ENCODE data around the gene DLK1. TPM values are rescaled to one million over a fixed set of nuclear protein-coding genes. Genes with fewer than 3 reads are reported as not detected.

Gene DLK1
- 1 to 10 TPM in 1 of 3 donors, under 1 TPM in 1, not detected in 1; 0.92 to 2.9 TPM for polyA plus RNA-seq

DNA sequence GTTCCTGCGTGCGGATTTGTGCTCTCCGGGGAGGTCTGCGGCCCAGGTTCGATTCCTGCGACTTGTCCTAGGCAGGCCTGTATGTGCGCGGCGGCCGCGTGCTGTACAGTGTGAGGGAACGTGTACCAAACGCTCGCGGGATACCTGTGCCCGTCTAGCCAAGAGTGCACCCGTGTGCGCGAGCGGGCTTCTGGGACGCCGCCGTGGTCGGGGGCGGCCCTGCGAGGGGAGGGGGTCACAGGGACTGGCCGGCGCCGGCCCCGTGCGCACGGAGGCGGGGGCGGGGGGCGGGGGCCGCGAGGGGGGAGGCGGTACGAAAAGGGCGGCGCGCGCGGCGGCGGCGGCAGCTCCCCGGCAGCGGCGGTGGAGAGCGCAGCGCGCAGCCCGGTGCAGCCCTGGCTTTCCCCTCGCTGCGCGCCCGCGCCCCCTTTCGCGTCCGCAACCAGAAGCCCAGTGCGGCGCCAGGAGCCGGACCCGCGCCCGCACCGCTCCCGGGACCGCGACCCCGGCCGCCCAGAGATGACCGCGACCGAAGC, at the start of gene DLK1:
Gene DLK1 (plus strand): TSS at position 343 of the 536 bp plus-strand sequence. CDS start 177 bp downstream, at position 520.
- no peak within 1 kb of the TSS for H3K27ac ChIP-seq (ENCODE audit: low read depth, low read length)
- 2 to 6% (median 3%) methylated on average over 23 to 77 of the region's 77 CpGs for WGBS, 3 donors

DNA sequence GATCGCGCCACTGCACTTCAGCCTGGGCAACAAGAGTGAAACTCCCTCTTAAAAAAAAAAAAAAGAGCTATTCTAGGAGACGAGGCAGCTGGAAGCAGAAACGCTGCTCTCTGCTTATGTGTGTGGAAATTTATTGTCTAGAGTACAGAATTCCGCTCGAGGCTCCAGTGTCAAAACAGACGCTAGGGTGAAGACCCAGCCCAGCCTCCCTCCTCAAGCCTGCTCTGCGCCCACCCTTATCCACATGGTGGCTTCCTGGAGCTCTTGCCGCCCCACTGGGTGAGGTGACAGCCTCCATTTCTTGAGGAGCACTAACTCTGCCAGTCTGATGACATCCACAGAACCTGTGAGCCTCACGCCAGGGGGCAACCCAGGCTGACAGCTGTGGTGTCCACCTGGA, 49.5 kb upstream of the DLK1 start:
- no peak overlapping the region for H3K27ac ChIP-seq (ENCODE audit: low read depth, low read length)
- 25 to 69% (median 26%) methylated on average over 10 of the region's 10 CpGs for WGBS, 3 donors

DNA sequence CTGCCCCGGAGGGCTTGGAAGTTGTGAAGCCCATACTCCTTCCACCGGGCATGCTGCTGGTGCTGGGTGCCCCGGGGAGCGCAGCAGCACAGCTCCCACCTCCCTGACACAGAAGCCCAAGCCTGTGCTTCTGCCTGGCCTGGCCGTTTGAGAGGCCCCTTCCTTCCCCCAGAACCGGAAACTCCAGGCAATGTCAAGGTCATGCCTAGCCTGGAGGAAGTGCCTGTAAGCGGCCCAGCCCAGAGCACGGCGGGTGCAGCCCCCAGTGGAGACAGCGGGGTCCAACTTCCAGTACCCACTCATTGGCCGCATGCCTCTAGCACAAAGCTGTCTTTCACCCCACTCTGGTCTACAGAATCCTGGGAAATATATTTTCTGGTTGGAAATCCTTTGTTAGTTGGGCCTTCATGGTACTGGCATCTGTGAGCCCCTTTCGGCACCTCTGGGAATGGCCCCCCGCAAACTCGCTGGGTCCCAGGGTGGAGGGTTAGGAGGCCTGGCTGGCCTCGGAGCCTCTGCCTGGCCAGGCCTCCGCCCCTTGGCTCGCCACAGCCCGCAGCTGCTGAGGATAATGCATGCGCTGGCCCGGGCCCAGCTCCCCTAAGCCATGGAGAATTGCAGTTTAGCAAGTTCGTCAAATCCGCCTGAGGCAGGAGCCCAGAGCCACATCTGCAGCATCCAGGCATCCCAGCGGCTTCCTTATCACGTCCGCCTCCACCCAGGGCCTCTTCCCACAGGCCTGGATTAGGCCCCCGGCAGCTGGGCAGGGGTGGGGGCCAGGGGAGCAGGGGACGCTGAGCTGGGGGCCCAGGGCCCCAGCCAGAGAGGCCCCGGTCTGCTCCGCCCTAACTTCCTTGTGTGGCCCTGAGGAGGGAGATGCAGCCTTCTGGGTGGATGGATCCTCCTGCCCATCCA, 48.9 kb upstream of the DLK1 start:
- WGBS, 3 donors, result 9 to 58% (median 13%) methylated on average over 26 to 29 of the region's 29 CpGs
- H3K27ac ChIP-seq (ENCODE audit: low read depth, low read length), result no peak overlapping the region

DNA sequence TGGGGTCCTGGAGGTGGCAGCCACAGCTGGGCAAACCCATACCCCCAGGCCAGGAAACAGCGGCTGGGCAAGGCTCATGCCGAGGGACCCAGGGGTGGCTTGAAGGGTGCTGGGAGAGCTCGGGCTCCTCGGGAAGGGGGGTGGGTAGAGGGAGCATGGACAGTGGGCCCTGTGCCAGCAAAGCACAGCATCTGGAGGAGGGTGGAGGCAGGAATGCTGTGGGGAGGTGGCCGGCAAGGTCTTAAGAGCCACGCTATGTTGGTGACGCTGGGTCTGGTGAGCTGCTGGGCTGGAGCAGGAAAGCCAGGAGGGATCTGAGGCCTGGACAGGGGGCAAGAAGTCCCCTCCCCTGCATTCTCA, 48.2 kb upstream of the DLK1 start:
- WGBS, 3 donors, result 33 to 82% (median 36%) methylated on average over 7 of the region's 7 CpGs
- no peak overlapping the region for H3K27ac ChIP-seq (ENCODE audit: low read depth, low read length)

DNA sequence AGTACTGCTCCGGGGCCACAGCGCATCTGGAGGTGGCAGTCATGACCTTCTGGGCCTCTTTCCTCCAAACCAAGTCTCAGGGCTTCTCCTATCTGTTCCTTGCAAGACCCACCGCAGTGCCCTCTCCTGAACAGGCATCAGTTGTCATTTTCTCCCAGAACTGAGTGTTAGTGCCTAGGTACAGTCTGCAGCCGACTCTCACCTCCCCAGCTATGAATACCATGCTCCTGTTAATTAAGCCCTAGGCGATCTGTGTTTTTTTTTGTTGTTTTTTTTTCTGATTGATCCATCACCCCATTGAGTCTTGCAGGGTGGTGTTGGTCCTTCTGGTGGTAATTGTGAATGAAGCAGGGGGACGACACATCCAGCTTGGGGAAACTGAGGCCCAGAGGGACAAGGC, 47.5 kb upstream of the DLK1 start:
- H3K27ac ChIP-seq (ENCODE audit: low read depth, low read length), result no peak overlapping the region

DNA sequence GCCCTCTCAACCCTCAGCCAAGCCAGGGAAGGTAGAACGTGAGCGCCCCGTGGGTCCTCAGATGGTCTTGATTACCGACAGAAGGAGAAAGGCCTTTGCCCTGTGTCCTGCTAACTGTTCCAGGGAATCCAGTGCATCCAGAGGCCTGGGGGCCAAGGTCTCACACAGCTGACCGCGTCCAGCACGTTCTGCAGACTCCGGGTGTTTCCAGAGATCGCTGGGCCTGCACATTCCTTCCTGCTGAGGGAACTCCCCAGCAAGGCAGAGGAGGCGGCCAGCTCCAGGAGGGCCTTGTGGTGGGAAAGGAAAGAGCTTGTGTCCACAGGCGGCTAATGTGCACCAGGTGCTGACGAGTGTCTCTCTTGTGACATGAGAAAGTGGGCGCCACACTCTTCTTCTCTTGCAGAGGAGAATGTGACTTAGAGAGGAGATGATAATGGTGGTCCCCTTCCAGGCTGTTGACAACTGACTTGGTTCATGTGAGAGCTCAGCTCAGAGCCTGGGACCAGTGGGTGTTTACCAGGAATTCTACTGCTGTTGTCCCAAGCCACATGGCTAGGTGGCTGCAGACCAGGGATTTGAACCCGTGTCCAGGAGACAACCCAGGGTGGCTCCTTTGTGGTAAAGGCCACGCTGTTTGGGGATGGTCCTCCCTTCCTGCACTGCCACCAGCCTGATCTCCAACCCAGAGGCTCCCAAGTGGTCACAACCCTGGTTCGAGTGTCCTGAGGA, 46.8 kb upstream of the DLK1 start:
- no peak overlapping the region for H3K27ac ChIP-seq (ENCODE audit: low read depth, low read length)
- 53 to 82% (median 56%) methylated on average over 16 of the region's 16 CpGs for WGBS, 3 donors

More for the DNA sequence above, 47.5 kb upstream of the DLK1 start:
- WGBS, 3 donors, result 93 to 95% (median 94%) methylated on average over 6 of the region's 6 CpGs

DNA sequence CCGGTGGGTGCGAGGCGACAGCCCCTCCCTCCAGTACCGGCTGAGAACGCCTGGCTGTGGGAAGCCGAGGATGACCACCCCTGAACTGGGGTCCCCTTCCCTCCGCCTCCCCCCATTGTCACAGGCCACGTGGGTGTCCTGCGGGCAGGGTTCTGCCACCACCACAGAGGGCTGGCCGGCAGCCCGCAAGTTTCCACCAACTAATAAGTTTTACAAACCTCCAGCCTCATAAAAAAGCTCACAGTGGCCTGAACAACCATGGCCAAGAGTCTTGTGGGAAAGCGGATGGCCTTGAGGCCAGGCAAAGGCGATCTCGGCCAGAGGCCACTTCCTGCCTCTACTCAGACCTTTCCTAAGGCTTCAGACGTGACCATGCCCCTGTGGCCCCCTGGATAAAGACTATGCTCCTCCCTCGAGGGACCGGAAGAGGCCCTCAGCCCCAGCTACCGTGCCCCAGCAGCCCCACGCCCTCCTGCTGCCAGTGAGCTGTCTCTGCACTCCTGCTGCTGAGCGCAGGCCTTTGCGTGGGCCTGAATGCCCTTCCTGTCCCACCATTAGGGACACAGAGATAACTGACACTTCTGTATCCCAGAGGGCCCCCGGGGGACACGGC, 46.1 kb upstream of the DLK1 start:
- WGBS, 3 donors, result 33 to 71% (median 42%) methylated on average over 23 of the region's 23 CpGs
- no peak overlapping the region for H3K27ac ChIP-seq (ENCODE audit: low read depth, low read length)

DNA sequence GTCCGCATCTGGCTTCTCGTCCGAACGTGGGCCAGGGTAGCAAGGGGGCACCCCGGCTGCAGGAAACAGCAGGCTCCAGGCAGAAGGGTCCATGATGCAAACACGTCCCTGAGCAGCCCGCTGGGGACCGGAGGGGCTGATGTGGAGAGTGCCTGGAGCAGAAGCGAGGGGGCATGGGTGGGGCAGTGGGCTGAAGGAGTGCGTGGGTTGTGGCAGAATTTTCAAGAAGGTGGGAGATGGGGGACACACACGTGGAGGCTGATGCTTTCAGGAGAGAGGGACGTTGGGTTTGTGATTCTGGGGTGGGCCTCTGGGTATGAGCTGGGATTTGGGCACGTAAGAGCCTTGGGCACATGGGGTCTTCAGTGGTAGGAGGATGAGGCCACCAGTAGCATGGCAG, 45.6 kb upstream of the DLK1 start:
- WGBS, 3 donors, result 78 to 87% (median 80%) methylated on average over 13 of the region's 13 CpGs
- no peak overlapping the region for H3K27ac ChIP-seq (ENCODE audit: low read depth, low read length)

DNA sequence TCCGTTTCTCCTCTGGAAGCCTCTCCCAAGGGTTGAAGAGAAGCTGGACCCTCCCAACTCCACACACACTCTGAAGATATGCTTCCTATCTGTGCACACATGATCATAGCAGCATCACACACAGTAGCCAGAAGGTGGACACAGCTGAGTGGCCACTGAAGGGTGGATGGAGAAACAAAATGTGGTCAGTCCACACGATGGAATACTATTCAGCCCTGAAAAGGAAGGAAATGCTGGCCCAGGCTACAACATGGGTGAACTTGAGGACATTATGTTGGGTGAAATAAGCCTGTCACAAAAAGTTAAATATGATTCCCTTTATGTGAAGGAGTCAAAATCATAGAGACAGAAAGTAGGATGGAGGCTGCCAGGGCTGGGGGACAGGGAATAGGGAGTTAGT, 43.9 kb upstream of the DLK1 start:
- H3K27ac ChIP-seq (ENCODE audit: low read depth, low read length), result no peak overlapping the region
- 75 to 84% (median 76%) methylated on average over 2 of the region's 2 CpGs for WGBS, 3 donors

DNA sequence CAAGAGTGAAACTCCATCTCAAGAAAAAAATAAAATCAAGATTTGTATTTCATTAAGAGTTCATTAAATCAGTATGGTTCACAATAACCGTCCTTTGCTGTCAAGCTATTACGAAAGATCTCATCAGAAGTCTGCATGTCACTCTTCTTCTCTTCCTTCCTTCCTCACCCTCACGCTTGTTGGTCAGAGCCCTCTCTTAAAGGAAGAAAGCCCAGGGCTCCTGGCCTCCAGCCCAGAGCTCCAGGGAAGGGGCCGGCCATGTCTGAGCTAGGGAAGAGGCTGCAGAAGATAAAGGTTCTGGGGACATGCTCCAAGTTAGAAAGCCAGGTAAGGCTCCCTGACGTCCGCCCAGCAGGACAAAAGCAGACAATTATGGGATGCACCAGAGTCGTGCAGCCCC, 43.1 kb upstream of the DLK1 start:
- H3K27ac ChIP-seq (ENCODE audit: low read depth, low read length), result no peak overlapping the region
- WGBS, 3 donors, result 36 to 66% (median 37%) methylated on average over 7 of the region's 7 CpGs

DNA sequence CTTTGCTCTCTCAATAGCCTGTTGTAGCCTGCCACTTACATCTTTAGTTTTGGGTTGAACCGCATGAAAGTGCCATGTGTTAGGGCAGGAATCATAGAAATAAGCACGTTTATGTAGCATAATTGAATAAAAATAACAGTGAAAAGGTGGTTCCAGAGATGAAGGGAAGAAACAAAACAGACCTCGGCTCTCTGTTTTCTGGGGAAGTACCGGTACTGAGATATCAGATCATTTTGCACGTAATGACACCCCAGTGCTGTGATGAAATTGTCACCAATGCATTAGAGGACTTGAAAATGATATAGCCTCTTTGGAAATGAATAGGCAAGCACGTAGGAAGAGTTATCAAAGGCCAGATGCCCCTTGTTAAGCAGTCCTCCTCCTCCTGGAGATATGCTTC, 42.5 kb upstream of the DLK1 start:
- 49 to 83% (median 68%) methylated on average over 6 of the region's 6 CpGs for WGBS, 3 donors
- no peak overlapping the region for H3K27ac ChIP-seq (ENCODE audit: low read depth, low read length)

DNA sequence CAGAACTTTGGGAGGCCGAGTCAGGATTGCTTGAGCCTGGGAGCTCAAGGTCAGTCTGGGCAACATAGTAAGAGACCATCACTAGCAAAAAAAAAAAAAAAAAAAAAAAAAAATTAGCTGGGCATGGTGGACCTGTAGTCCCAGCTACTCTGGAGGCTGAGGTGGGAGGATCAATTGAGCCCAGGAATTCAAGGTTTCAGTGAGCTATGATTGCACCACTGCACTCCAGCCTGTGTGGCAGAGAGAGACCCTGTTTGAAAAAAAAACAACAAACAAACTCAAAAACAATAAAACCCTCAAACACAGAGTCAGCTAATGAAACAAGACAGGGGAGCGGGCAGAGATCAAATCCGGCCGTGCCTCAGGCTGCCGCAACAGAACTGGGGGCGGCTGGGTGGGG, 41.7 kb upstream of the DLK1 start:
- H3K27ac ChIP-seq (ENCODE audit: low read depth, low read length), result no peak overlapping the region
- WGBS, 3 donors, result 86 to 94% (median 91%) methylated on average over 6 of the region's 6 CpGs

DNA sequence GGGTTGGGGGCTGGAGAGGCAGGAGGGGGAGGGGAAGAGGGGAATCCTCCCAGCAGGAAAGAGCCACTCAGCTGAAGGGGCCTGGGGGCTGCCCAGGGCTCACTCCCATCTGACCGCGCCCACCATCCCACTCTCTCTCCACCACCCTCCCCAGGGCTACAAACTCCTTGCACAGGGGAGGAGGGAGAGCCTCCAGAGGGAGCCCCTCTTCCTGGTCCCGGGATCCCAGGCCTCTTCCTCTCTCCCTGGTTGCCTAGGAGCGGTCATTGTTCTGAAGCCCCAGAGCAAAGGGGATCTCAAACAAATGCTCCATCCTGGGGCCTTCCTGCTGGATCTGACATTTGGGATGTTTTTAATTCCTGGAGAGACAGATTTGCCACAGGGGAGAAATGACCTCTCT, 39.8 kb upstream of the DLK1 start:
- no peak overlapping the region for H3K27ac ChIP-seq (ENCODE audit: low read depth, low read length)
- 79 to 87% (median 86%) methylated on average over 2 to 4 of the region's 4 CpGs for WGBS, 3 donors

DNA sequence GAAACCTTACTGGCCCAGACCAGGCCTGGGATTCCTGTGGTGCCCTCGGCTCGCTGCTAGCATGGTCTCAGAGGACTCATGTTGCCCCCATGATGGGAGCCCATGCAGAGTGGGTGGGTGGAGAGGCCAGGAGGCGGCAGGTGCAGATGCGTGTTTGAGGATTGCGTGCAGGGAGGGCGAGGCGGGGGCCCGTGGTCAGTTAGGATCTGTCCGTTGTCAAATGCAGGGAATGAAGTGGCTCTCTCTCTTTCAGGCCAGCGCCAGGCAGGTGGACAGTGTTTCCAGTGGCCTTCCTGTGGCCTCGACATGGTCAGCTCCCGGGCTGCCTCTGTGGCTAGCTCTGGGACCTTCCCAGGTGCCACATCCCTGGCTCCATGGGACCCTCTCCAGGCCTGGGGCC, 39.3 kb upstream of the DLK1 start:
- WGBS, 3 donors, result 93 to 95% (median 95%) methylated on average over 11 to 12 of the region's 12 CpGs
- H3K27ac ChIP-seq (ENCODE audit: low read depth, low read length), result no peak overlapping the region

DNA sequence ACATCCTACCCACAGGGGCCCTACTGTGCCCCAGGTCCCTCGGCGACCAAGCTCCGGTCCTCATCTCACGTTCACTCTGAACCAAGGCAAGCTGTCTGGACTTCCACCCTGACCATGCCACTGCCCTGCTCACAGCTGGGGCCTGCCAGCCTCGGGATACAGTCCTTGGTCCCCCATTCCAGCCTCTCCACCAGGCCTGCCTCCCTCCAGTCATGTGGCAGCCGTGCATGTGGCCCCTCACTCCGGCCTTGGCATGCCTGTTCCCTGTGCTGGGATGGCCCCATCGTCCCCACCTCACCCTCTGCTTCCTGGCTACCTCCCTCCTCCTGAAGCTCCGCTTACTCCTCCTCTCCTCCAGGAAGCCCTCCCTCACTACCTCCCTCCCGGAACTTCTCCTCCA, 38.6 kb upstream of the DLK1 start:
- 76 to 88% (median 85%) methylated on average over 10 of the region's 10 CpGs for WGBS, 3 donors
- H3K27ac ChIP-seq (ENCODE audit: low read depth, low read length), result no peak overlapping the region

DNA sequence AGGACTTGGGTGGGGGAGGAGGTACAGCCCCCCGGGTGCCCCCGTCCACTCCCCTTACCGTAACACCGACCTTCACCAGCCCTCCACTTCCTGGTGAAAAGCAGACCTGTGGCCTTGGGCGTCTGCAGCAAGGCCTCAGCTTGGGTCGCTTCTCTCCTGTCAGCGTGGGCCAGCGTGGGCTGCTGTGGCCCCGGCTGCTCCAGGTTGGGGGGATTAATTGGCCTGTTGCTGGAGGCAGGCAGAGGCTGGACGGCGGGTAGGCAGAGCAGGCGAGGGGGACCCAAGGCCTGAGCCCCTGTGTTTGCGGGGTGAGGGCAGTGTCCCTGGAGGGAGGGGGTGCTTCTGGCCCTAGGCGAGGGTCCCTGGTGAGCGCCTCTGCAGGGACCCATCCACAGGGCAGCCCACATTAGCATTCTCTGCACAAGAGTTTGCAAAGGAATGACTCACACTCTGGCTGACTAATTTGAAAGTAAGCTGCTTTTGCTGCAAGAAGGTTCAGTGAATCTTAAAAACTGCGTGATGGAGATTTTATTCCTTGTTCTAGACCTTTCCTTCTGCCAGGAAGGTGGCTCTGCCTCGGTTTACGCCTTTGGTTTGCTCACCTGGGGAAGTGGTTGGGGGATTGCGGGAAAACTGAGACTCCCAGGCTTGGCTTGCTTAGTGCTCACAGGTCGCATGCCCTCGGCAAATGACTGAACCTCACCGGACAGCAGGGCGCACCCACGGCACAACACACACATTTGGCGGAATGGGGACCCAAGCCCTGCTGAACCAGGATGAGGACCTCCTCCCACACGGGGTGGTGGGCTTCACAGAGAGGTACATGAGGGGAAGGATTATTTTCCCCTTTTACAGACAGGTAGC, 37.9 kb upstream of the DLK1 start:
- 75 to 85% (median 84%) methylated on average over 26 of the region's 26 CpGs for WGBS, 3 donors
- no peak overlapping the region for H3K27ac ChIP-seq (ENCODE audit: low read depth, low read length)

DNA sequence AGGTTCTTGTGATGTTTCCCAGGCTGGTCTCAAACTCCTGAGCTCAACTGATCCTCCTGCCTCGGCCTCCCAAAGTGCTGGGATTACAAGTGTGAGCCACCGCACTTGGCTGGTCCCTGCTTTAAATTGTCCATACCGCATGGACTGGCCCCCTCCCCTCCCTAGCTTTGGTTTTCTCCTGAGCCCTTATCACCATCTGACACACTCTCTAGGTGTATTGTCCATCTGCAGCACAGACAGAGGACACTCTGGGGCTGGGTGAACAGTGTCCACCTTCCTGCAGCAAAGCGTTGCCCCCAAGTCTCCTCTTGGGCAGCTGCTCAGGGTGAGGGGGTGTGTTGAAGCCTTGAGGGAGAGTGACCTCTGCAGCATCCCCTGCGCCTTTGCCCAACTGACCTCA, 36.0 kb upstream of the DLK1 start:
- H3K27ac ChIP-seq (ENCODE audit: low read depth, low read length), result no peak overlapping the region
- WGBS, 3 donors, result 85 to 94% (median 85%) methylated on average over 5 of the region's 5 CpGs

DNA sequence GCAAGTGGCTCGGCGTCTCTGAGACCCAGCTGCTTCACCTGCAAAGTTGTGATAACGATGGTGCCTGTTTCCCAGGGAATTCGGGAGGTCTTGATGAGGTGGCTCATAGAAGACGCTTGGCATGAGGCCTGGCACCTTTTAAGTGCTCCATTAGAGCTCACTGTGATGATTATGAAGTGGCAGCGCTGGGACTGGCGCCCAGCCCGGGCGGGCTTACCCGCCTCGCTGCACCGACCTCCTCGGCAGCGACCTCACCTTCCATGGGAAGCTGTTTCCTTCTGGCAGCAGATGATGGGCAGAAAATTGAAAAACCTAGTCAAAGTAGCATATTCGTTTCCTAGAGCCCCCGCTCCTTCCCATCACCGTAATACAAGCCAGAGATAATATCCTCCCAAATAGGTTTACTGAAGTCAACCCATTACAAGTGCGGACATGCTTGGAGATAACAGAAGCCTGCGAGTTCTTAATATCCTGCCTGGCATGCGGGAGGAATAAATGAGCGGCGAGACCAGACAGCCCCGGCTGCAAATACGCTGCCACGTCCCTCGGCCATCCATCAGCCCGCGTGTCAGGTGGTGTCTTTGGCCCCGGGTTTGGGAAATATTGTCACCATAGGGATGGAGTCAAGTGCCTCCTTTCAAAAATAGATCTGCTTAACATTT, 35.2 kb upstream of the DLK1 start:
- no peak overlapping the region for H3K27ac ChIP-seq (ENCODE audit: low read depth, low read length)
- WGBS, 3 donors, result 67 to 84% (median 78%) methylated on average over 29 of the region's 29 CpGs

All from adipose tissue (tissue), 3 donors.